Activated T-cell treated with anti-CD3 and anti-CD28 coated beads, Interleukin-2, amount 50 U/mL, for 1 hour (primary cell): ENCODE data around the gene RHNO1.

Experiments used
- DNase-seq: peaks from one replicate; pipeline ENCODE4 v3.0.0-alpha.2; 2020

RHNO1 gene

DNA sequence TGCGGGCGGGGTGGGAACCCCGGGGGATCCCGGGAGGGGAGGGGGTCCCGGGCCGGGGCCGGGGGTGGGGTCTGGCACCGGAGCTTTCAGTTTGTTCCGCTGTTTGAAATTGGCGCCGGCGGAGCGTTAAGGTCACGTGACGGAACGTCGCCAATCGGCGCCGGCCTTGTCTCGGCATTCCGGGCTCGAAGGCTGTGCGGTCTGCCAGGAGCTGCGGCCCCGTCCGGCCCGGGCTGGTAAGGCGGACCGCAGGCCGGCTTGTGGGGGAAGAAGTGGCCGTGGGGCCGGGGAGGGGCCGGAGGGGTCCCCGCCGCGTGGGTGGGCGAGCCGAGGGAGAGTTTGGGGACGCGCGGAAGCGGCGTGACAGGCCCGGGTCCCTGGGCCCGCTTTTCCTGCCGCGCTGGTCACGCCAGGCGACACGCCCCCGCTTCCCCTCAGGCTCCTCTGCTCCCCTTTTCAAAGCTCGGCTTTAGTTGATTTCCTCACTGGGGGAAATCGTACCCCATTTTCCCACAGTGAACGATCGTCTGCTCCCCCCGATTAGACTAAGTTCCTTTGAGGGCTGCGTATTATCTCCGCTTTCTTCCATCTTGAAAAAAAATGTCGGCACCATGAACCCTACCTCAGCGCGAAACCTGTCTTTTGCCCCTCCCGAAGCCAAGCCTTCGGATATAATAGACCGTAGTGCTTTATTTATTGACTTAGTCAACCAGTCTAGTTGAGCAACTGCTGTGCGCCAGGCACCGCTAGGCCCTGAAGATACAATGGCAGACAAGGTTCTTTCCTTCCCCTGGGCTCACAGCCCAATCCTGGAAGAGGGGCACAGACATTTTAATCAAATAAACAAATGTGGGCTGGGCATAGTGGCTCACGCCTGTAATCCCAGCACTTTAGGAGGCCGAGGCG, at the start of gene RHNO1, which contains the start of gene FOXM1:
RHNO1 (plus strand) TSS at position 177 of the 906 bp plus-strand sequence. CDS start 8,144 bp downstream, outside the sequence.
FOXM1 (minus strand) TSS at position 128 of the 906 bp plus-strand sequence. CDS start 2,696 bp downstream, outside the sequence.
- DNase-seq, result peak; percentile 89

- DNase-seq, result no peak
Measured at GRCh38 chr12:2829275-2829674, 47.7 kb upstream of the RHNO1 start.

DNA sequence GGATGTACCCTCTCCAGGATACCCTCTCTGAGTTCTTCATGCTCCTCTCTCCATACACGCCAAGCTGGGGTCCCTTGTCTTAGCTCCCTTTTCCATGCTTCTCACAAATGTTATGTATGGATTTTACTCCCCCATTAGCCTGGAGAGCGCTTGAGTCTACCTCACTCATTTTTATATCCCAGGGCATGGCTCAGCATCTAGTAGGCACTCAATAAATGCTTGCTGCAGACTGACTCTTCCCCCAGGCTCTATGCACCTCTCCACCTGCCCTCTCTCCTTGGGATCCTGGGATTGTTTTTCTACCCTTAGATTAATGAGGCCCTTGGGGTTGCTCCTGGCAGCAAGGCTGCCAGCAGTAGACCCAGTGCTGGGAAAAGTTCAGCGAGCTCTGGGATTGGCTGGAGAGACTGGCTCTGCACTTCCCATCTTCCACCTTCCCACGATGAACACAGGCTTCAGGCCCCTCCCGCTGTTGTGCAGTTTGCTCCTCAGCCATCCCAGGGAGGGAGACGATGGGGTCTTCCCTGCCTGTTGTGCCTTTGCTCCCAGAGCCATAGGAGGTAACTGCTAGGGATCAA, 44.4 kb upstream of the RHNO1 start:
- no peak for DNase-seq

DNA sequence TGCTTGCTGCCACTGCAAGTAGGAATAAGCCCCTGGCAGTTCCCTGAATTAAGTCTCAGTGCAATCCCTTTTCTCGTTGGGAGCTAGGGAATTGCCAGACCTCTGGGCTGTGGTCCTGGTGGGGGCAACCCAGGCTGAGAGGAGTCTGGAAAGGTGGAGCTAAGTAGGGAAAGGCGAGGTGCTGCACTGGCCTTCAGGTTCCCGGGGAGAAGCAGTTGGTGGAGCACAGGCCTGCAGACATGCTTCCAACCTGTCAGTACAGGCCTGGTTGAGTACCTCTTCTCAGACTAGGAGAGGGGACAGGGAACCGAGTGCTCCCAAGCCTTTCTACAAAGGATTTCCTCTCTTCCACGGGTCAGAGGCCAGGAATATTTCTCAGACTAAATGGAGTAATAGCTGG, 43.7 kb upstream of the RHNO1 start:
- no peak for DNase-seq

DNA sequence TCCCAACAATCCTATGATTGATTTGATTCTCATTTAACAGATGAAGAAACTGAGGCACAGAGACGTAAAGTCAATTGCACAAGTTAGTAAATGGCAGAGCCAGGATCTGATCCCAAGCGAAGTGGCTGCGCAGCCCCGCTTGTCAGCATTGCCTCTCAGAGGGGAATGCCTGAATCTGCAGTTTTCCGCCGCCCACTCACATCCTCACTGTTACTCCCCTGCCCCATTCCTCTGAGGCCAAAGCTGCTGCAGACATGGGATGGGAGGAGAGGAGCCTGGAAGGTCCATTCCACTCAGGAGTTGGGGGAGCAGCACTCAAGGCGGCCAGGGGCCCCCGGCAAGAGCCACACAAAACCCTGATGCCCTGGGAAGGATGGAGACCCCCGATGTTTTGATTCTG, 43.2 kb upstream of the RHNO1 start:
- DNase-seq, result no peak

- no peak for DNase-seq
Measured at GRCh38 chr12:2834581-2835491, 42.2 kb upstream of the RHNO1 start, which contains the start of gene NRIP2. Gene NRIP2 (minus strand): TSS chr12:2835035. CDS start chr12:2834983, 52 bp downstream.

- DNase-seq, result no peak
Measured at GRCh38 chr12:2835691-2836403, 41.2 kb upstream of the RHNO1 start.

GRCh38 chr12:2836574-2836973, 40.4 kb upstream of the RHNO1 start:
- DNase-seq, result no peak

GRCh38 chr12:2841056-2841650, 35.9 kb upstream of the RHNO1 start:
- DNase-seq, result no peak

GRCh38 chr12:2842948-2843347, 34.1 kb upstream of the RHNO1 start:
- DNase-seq, result no peak

DNA sequence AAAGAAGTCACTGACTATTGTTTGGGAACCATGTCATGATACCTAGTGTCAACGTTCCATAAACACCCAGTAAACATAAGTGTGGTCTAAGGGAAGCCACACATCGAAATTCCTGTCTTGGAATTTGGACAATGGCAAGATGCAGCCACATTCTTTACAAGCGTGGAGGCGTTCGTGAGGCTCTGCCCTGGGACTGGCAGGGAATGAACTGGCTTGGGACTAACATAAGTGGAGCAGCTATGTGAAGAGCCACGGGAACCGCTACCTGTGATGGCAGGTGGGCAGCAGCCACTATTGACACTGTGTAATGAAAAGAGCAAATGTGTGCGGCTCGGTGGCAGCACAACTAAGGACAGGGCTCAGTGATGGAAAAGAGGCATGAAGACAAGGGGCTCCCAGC, 32.2 kb upstream of the RHNO1 start:
- DNase-seq, result no peak

- DNase-seq, result no peak
Measured at GRCh38 chr12:2845280-2845679, 31.7 kb upstream of the RHNO1 start.

GRCh38 chr12:2851931-2852330, 25.1 kb upstream of the RHNO1 start:
- DNase-seq, result no peak

DNA sequence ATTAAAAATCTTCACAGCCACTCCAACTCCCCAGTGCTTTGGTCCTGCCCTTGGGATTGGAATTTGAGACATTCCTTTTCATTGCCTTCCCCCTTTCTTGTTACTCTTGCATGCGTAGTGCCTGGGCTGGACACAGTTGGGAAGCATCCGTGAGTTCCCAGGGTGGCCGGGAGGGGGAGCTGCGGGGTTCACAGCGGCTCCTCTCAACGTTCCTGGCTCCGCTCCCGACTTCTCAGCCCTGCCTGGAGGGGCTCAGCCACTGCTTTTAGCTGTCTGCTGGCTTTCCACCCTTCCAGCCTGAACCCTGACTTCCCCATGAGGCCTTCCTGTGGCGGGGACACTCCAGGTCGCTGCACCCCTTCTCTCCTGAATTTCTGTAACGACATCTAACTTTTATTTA, 23.4 kb upstream of the RHNO1 start:
- peak; percentile 51 for DNase-seq

DNA sequence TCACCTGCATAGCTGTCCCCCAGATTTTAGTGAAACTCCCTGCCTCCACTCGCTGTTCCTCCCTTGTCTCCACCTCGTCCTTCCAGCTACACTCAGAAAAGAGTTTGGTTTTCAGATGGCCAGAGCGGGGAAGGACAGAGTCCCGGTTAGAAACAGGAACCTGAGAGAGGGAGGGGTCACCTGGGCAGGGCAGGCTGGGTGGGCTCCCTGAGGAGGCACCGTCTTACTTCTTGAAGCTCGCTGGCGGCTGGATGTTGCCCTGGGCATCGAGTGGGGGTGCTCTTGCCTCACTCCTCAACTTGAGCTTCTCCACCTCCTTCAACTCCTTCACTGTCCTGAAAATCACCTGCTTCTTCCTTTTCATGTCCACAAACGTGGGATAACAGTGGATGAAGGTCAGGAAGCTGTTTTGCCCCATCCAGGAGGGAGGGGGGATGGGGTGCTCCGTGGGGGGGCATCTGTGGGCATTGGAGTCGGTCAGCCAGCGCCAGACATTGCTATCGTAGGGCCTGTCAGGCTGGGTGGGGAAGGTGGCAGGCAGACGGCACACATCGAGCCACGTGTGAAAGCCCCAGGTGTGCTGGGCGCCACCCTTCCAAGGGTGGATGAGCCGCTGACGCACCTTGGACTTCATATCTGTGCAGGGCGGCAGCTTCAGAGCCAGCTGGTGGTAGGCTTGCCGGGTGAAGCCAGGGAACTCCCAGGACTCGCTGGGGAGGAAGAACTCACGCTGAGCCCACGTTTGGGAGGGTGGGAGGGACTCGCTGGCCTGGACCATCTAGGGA, 22.2 kb upstream of the RHNO1 start:
- no peak for DNase-seq

- no peak for DNase-seq
Measured at GRCh38 chr12:2855546-2855945, 21.5 kb upstream of the RHNO1 start.

DNA sequence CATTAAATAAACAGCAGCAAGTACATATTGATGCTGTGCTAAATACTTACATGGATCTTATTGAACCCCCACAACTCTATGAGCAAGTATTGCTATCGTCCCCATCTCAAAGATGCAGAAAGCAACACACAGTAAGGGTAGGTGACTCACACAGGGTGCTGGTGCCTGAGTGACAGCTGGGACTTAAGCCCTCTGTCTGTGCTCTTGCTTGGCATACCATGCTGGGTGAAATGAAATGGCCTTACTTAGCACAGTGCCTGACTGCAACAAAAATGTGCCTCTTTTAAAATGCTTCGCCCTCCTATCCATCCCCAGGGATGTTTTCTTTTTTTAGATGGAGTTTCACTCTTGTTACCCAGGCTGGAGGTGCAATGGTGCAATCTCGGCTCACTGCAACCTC, 21.0 kb upstream of the RHNO1 start:
- no peak for DNase-seq

DNA sequence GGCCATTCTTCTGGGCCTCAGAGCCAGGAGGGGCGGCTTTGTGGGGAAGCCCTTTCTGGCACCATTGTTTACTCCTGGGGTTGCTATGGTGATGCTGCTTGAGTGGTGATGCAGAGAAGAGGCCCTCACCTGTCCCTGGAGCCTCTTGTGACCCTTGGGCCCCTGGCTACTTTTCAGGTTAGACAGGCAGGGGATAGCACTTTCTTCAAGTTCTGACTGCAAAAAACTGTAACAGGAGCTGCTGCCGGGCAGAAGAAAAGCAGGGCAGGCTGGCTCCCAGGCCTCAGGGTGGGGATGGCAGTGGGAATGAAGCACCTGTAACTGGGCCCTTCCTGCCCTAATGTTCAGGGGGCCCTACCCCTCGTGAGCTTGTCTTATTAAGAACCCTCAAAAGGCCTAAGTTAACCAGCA, 20.0 kb upstream of the RHNO1 start, which contains the start of gene TEX52:
TEX52 (minus strand) TSS at position 19 of the 411 bp plus-strand sequence; CDS start at position 6, 13 bp downstream.
- no peak for DNase-seq

DNA sequence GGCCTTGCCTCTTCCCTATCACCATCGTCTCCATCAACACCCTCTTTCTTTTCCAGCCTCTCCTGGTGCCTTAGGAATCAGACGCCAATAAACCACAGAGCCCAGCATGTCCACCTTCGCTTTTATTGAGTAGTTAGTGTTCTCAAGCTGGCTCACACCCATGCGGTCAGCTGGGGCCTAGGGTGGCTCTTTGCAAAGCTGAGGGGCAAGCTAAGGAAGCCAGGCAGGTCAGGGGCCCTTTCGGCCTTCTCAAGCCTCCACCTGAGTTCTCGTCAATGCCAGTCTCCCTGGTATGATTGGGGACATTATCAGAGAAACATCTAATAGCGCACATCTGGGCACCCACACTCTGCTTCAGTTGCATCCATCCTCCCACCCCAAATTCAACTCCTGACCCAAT, 19.4 kb upstream of the RHNO1 start:
- DNase-seq, result no peak

DNA sequence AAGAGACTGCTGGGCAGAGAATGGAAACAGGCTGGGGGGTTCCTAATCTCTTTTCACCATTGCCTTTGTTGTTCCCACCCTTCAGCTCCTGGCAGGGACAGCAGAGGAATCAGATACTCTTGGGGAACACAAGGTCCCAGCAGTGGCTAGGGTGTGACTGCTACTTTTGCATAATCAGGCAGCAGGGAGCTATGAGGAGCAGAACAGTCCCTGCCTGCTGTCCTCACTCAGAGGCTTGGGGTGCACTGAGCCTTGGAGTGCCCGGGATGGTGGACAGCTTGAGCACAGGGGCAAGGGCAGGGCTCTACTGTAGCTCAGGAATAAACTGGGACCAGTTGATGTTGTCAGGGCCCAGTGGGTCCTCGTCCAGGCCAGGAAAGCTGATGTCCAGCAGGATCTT, 18.7 kb upstream of the RHNO1 start:
- DNase-seq, result no peak

DNA sequence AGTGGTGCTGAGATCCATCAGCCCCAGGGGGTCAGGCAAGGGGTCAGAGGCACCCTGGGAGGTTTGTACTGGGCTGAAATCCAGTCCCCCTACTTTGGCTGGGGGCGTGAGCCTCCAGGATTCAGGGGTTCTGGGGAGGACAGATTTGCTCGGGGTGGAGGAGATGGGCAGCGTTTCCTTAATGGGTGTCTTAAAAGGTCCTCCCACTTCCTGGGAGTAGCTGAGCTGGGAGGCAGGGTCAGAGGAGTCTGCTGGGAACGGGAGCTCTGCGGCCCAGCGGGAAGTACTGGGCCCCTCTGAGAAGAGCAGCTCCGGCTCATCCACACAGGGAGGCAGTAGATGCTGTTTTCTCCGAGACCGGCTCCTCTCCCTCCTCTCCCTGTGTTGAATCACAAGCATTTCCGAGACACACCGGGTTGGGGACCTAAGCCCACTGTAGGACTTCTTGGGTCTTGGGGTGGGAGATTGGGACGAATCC, 18.0 kb upstream of the RHNO1 start:
- no peak for DNase-seq
